Activated effector memory CD4-positive, alpha-beta T cell treated with Interleukin-2 at 50 U/mL for 16 hours (primary cell): Measurements from ENCODE around the gene BICRAL.
"Not testable (repeated sequence)": the region's sequence is repeated elsewhere in the genome, so short reads cannot be mapped to it uniquely, and the experiment has no call there.

Experiments used
- DNase-seq: peaks from one replicate; pipeline ENCODE4 v3.0.0-alpha.2; 2020

Gene BICRAL, protein sequence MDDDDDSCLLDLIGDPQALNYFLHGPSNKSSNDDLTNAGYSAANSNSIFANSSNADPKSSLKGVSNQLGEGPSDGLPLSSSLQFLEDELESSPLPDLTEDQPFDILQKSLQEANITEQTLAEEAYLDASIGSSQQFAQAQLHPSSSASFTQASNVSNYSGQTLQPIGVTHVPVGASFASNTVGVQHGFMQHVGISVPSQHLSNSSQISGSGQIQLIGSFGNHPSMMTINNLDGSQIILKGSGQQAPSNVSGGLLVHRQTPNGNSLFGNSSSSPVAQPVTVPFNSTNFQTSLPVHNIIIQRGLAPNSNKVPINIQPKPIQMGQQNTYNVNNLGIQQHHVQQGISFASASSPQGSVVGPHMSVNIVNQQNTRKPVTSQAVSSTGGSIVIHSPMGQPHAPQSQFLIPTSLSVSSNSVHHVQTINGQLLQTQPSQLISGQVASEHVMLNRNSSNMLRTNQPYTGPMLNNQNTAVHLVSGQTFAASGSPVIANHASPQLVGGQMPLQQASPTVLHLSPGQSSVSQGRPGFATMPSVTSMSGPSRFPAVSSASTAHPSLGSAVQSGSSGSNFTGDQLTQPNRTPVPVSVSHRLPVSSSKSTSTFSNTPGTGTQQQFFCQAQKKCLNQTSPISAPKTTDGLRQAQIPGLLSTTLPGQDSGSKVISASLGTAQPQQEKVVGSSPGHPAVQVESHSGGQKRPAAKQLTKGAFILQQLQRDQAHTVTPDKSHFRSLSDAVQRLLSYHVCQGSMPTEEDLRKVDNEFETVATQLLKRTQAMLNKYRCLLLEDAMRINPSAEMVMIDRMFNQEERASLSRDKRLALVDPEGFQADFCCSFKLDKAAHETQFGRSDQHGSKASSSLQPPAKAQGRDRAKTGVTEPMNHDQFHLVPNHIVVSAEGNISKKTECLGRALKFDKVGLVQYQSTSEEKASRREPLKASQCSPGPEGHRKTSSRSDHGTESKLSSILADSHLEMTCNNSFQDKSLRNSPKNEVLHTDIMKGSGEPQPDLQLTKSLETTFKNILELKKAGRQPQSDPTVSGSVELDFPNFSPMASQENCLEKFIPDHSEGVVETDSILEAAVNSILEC

GRCh38 chr6:42781796-42782688 is at the start of gene BICRAL:
BICRAL (plus strand) TSS chr6:42782052; CDS start chr6:42822023, 39,971 bp downstream.
- DNase-seq: peak; percentile 62

DNA sequence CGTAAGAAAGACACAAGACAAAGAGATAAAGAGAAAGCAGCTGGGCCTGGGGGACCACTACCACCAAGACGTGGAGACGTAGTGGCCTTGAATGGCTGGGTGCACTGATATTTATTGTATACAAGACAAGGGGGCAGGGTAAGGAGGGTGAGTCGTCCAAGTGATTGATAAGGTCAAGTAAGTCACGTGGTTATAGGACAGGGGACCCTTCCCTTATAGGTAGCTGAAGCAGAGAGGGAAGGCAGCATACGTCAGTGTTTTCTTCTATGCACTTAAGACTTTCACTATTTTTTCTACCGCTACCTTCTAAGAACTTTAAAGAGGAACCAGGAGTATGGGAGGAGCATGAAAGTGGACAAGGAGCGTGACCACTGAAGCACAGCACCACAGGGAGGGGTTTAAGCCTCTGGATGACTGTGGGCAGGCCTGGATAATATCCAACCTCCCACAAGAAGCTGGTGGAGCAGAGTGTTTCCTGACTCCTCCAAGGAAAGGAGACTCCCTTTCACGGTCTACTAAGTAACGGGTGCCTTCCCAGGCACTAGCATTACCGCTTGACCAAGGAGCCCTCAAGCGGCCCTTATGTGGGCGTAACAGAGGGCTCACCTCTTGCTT is 47.9 kb upstream of the BICRAL start:
- not testable (repeated sequence) for DNase-seq

GRCh38 chr6:42735976-42736375 is 45.9 kb upstream of the BICRAL start:
- DNase-seq: no peak

DNA sequence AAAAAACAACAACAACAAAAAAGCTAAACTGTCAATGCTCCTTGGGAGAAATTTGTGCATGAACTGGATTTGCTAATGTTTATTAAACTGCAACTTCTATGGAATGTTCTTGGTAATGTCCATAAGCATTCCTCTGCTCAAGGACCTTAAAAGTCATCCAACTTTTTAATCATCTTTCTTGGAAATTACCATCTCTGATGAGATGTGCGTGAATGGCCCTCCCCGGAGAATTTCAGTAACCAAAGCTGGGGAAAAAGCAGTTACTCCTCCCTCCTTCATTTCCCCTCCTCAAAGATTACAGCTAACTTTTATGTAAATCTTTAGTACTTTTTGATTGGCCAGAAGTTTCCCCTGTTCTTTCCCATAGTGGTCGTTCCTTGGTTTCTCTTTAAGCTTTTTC is 41.1 kb upstream of the BICRAL start:
- no peak for DNase-seq

GRCh38 chr6:42742116-42742894 is 39.5 kb upstream of the BICRAL start:
- DNase-seq: no peak

GRCh38 chr6:42744351-42744893 is 37.4 kb upstream of the BICRAL start:
- no peak for DNase-seq

DNA sequence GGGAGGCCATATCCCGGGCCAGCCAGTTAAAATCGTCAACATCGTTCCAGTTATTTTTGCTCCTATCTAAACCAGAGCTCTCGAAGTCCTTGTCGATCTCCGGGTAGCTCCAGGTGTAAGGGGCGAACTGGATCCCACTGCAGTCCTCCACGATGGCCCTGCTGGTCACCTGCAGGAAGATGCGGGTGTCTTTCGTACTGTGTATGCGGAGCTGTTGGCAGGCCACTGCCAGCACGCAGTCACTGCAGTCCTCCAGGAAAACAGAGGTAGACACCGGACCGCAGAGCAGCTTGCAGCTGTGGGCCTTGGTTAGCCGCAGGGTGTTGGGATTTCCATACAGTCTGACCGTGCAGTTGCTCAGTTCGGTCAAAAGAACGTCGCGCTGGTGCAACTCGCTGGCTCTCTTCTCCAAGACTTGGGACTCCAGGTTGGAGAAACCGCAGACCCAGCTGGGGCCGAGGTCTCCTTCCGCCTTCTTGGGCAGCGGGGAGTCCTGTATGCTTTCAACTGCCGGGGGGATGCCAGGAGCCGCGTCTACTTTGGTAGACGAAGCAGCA is 36.7 kb upstream of the BICRAL start:
- DNase-seq: peak; percentile 8

DNA sequence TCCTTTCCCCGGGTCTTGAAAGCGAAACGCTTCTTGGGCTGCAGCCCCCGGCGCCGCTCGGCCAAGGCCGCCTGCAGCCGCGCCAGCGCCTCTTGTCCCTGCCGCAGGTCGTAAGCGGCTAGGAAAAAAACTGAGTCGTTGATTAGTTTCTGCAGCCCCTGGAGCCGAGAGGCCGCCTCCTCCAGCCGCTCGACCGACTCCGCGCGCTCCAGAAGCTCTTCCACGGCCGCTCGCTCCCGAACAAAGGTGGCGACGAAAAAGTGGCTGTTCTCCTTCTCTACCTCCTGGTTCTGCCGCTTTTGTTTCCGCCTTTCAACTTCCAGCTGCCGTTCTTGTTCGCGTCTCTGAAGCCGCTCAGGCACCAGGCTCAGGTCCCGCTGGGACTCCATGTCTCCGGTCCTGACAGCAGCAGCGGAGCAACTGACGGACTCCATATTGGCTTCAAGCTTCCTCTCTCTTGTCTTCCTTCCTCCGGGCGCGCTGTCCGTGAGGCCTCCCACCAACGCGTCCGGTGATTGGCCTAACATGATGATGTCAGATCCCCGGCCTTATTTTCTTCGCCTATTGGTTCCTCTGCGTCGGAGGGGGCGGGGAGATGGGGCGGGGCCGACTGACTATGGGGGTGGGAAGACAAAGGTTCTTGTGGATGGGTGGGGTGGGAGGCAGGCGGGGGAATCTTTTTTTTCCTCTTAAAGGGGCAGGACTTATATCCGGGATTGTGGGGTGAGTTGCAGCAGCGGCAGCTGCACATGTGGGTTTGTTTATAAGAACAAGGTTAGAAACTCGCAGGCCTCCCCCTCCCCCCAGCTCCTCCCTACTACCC is 36.0 kb upstream of the BICRAL start, which contains the start of gene TBCC:
Gene TBCC (minus strand): TSS at position 464 of the 823 bp plus-strand sequence. CDS start 30 bp downstream, at position 434.
- DNase-seq: peak; percentile 90

GRCh38 chr6:42746463-42747391 is 35.1 kb upstream of the BICRAL start:
- DNase-seq: peak; percentile 81

DNA sequence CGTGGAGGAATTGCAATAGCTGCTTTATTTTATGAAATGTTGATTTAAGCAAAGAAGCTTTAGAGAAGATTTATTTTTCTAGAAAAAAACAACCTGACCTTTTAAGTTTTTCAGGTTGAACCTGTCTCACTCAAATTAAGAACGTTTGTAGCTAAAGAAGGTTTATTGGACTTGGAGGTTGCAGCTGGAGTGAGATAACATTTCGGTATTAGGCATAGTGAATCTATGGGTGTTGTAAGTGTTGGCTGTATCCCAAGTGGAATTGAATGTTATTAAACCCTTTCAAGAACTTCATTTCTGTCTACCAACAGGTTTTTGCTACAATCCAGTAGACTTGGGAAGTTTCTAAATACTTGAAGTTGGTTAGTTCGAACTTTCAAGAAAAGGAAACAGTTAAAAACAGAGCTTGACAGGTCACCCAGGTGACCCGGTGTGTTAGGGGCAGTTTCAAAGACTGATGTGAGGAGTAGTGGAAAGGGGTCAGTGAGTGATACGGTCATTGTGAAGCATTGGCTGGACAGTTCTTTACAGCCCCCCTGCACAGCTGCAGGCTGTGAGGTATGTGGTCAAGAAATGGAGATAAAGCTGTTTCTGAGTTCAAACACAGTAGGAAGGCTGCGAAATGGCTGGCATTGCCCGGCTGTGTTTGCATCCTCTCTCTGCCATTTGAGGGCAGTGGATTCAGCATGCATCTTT is 33.5 kb upstream of the BICRAL start:
- no peak for DNase-seq

- DNase-seq: no peak
These were observed 30.8 kb upstream of the BICRAL start for GRCh38 chr6:42751055-42751454.

- DNase-seq: no peak
These were observed 27.1 kb upstream of the BICRAL start for GRCh38 chr6:42754759-42755158.

DNA sequence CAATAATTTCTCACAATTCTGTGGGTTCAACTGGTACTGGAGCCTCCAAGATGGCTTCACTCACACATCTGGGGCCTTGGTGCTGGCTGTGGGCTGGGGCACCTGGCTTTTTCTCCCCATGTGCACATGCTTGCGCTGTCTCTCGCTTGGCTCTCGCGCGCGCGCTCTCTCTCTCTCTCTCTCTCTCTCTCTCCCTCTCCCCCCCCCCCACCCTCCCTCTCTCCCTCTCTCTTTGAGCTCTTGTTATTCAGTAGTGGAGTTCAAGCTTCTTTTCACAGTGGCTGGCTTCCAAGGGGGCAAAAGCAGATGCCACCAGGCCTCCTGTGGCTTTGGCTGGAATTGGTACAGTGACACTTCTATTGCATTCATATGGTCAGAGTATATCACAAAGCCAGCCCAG is 25.1 kb upstream of the BICRAL start:
- DNase-seq: no peak

- DNase-seq: no peak
These were observed 23.0 kb upstream of the BICRAL start for GRCh38 chr6:42758756-42759430.

DNA sequence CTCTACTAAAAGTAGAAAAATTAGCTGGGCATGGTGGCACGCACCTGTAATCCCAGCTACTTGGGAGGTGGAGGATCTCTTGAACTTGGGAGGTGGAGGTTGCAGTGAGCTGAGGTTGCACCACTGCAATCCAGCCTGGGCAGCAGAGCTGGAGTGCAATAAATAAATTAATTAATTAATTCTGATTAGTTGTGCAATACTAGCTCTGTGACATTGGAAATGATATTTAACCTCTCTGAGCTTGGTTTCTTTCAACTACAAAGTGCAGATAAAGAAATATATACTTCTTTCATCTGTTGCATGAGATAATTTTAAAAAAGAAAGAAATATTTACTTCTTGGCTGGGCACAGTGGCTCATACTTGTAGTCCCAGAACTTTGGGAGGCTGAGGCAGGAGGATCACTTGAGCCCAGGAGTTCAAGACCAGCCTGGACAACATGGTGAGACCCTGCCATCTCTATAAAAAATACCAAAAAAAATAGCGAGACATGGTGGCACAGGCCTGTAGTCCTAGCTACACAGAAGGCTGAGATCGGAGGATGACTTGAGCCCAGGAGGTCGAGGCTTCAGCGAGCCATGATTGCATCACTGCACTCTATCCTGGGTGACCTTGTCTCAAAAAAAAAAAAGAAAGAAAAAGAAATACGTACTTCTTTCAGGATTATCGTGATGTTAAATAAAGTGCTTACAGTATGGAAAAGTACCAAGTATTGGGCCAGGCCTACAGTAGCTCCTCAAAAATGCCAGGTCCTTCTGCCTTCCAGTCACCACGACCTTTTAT is 20.4 kb upstream of the BICRAL start:
- no peak for DNase-seq

- DNase-seq: no peak
These were observed 19.4 kb upstream of the BICRAL start for GRCh38 chr6:42762426-42762859.
